Measurements from ENCODE around the gene HCK. TPM values are rescaled to one million over a fixed set of nuclear protein-coding genes. Genes with fewer than 3 reads are reported as not detected.

Gene HCK
- total RNA-seq, 1 experiment from 2014 or later = not detected

DNA sequence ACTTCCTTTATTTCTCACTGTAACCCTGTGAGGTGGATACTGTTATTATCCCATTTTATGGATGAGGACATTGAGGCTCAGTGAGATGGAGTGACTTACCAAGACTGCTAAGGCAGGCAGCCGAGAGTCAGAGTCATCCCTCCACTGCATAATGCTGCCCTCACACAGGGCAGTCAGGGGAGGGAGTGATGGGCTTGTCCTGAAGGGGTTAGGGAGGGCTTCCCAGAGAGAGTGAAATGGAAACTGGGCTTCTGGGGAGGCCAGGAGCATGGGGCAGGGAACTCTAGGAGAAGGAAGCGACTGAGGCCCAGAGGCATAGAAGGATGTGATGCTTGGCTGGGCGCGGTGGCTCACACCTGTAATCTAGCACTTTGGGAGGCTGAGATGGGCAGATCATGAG, 88.6 kb downstream of the HCK start:
- no peaks in the 10 kb centered on the region; the same call in none of the 2 replicates for H4K20me1 ChIP-seq (ENCODE audit: insufficient read depth)
- no peaks in the 10 kb centered on the region for H3K4me1 ChIP-seq (replicated peaks; ENCODE audit: insufficient read depth)
- H3K36me3 ChIP-seq (ENCODE audit: low read depth) = peaks cover 49% of the 10 kb centered on the region
- intact Hi-C loops (cut with micrococcal nuclease; ENCODE audit: unreplicated experiment) = no loop called here
- no peak overlapping the region for H2AFZ ChIP-seq
- BruUV-seq (replicated peaks) = no TSS peak
- DNase-seq = no peak
- no peaks in the 10 kb centered on the region for H3K27me3 ChIP-seq (ENCODE audit: insufficient read depth, low read depth)
- POLR2A ChIA-PET (ENCODE audit: unreplicated experiment) = no interaction called here
- TF ChIP-seq EZH2 (IDR thresholded peaks at IDR 0.05; ENCODE audit: low read depth) = no peak
- TF ChIP-seq, protein P1, sequence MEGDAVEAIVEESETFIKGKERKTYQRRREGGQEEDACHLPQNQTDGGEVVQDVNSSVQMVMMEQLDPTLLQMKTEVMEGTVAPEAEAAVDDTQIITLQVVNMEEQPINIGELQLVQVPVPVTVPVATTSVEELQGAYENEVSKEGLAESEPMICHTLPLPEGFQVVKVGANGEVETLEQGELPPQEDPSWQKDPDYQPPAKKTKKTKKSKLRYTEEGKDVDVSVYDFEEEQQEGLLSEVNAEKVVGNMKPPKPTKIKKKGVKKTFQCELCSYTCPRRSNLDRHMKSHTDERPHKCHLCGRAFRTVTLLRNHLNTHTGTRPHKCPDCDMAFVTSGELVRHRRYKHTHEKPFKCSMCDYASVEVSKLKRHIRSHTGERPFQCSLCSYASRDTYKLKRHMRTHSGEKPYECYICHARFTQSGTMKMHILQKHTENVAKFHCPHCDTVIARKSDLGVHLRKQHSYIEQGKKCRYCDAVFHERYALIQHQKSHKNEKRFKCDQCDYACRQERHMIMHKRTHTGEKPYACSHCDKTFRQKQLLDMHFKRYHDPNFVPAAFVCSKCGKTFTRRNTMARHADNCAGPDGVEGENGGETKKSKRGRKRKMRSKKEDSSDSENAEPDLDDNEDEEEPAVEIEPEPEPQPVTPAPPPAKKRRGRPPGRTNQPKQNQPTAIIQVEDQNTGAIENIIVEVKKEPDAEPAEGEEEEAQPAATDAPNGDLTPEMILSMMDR (conservative IDR thresholded peaks at IDR 0.05) = no peak
- H3K4me2 ChIP-seq = no peak overlapping the region
- CTCF ChIA-PET = no interaction called here
- H3K27ac ChIP-seq = no peak overlapping the region
- H3F3A ChIP-seq (ENCODE audit: insufficient read depth, low read depth) = no peaks in the 10 kb centered on the region
- no peak overlapping the region for H3K4me3 ChIP-seq
- no peaks in the 10 kb centered on the region for H3K9me3 ChIP-seq (ENCODE audit: insufficient read depth, low read depth)
- H3K79me2 ChIP-seq (ENCODE audit: low read depth) = no peaks in the 10 kb centered on the region
- no peaks in the 10 kb centered on the region for H3K9me2 ChIP-seq (ENCODE audit: insufficient read depth)

- no peaks in the 10 kb centered on the region; the same call in none of the 2 replicates for H4K20me1 ChIP-seq (ENCODE audit: insufficient read depth)
- intact Hi-C loops (cut with micrococcal nuclease; ENCODE audit: unreplicated experiment) = no loop called here
- H3K9me2 ChIP-seq (ENCODE audit: insufficient read depth) = no peaks in the 10 kb centered on the region
- no peaks in the 10 kb centered on the region for H3K4me1 ChIP-seq (replicated peaks; ENCODE audit: insufficient read depth)
- H3K4me2 ChIP-seq = no peak overlapping the region
- ChIA-PET POLR2A (ENCODE audit: unreplicated experiment) (no interaction called here), CTCF (no interaction called here)
- no peaks in the 10 kb centered on the region for H3K27me3 ChIP-seq (ENCODE audit: insufficient read depth, low read depth)
- no peaks in the 10 kb centered on the region for H3F3A ChIP-seq (ENCODE audit: insufficient read depth, low read depth)
- no peak for DNase-seq
- no peaks in the 10 kb centered on the region for H3K9me3 ChIP-seq (ENCODE audit: insufficient read depth, low read depth)
- no peak overlapping the region for H3K4me3 ChIP-seq
- TF ChIP-seq EZH2 (IDR thresholded peaks at IDR 0.05; ENCODE audit: low read depth) = no peak
- TF ChIP-seq, protein P1 (conservative IDR thresholded peaks at IDR 0.05) = no peak
- H3K27ac ChIP-seq = no peak overlapping the region
- BruUV-seq (replicated peaks) = no TSS peak
- no peaks in the 10 kb centered on the region for H3K79me2 ChIP-seq (ENCODE audit: low read depth)
- H2AFZ ChIP-seq = no peak overlapping the region
- H3K36me3 ChIP-seq (ENCODE audit: low read depth) = peaks cover 49% of the 10 kb centered on the region
Measured at GRCh38 chr20:32141465-32141980, 89.5 kb downstream of the HCK start.

DNA sequence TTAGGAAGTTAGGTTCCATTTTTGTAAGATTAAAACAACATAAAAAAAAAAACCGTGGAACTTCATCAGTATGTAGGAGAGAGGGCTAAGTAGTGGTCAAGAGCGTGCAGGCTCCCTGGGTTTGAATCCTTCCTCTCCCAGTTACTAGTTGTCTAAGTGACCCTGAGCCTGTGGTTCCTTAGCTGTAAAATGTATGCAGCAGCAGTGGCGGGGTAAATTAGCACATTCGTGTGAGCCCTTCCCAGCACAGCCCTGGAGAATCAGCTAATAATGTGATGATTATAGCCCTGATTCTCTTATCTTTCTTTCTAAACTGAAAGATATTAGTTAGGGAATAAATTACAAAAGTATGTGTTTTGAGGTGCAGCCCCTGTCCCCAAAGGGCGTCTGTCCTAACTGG, 90.0 kb downstream of the HCK start:
- intact Hi-C loops (cut with micrococcal nuclease; ENCODE audit: unreplicated experiment) = no loop called here
- TF ChIP-seq, protein P1 (conservative IDR thresholded peaks at IDR 0.05) = no peak
- no peak for TF ChIP-seq EZH2 (IDR thresholded peaks at IDR 0.05; ENCODE audit: low read depth)
- H3K9me3 ChIP-seq (ENCODE audit: insufficient read depth, low read depth) = no peaks in the 10 kb centered on the region
- no peak overlapping the region for H2AFZ ChIP-seq
- H3K4me2 ChIP-seq = no peak overlapping the region
- H3K4me3 ChIP-seq = no peak overlapping the region
- CTCF ChIA-PET = no interaction called here
- no TSS peak for BruUV-seq (replicated peaks)
- no peaks in the 10 kb centered on the region for H3K4me1 ChIP-seq (replicated peaks; ENCODE audit: insufficient read depth)
- H3K36me3 ChIP-seq (ENCODE audit: low read depth) = peaks cover 44% of the 10 kb centered on the region
- H3K79me2 ChIP-seq (ENCODE audit: low read depth) = no peaks in the 10 kb centered on the region
- no peaks in the 10 kb centered on the region for H3F3A ChIP-seq (ENCODE audit: insufficient read depth, low read depth)
- H4K20me1 ChIP-seq (ENCODE audit: insufficient read depth) = no peaks in the 10 kb centered on the region; the same call in none of the 2 replicates
- POLR2A ChIA-PET (ENCODE audit: unreplicated experiment) = no interaction called here
- H3K9me2 ChIP-seq (ENCODE audit: insufficient read depth) = no peaks in the 10 kb centered on the region
- H3K27me3 ChIP-seq (ENCODE audit: insufficient read depth, low read depth) = no peaks in the 10 kb centered on the region
- DNase-seq = no peak
- no peak overlapping the region for H3K27ac ChIP-seq
